Lower leg skin (tissue), 4 donors: ENCODE data around the gene C9orf50. TPM values are rescaled to one million over a fixed set of nuclear protein-coding genes. Genes with fewer than 3 reads are reported as not detected.
A peak's percentile ranks its signal among the peaks of the same experiment; 100 is the strongest.

Source experiments
- DNase-seq, 2 donors: peaks; one replicate each; pipeline ENCODE4 v3.0.0-alpha.2; 2019; ENCODE audit warnings: low spot score in 2 of 2
- H3K4me3 ChIP-seq: fragments of 200-600 bp; sonication (generic); 2 replicates; pipeline ENCODE4 v1.5.1; 2017; ENCODE audit warnings: mild to moderate bottlenecking, low read depth; ENCODE audit not compliant: poor library complexity, severe bottlenecking
- CTCF ChIP-seq, 3 donors: fragments of 450-650 bp; IDR thresholded peaks; one replicate each; pipeline ENCODE4 v1.5.1; 2016; ENCODE audit warnings: antibody characterized with exemption in 3 of 3, mild to moderate bottlenecking in 3 of 3, moderate library complexity in 2 of 3
- POLR2A ChIP-seq, 2 donors: fragments of 450-650 bp; IDR thresholded peaks; one replicate each; pipeline ENCODE4 v1.6.1; 2016 to 2017; ENCODE audit warnings: antibody characterized with exemption in 2 of 2, mild to moderate bottlenecking in 1 of 2, moderate library complexity in 1 of 2
- WGBS, 2 donors: methylation state at CpG; one replicate each; pipeline ENCODE4 v1.1.5; 2018; 5-methylcytosine and 5-hydroxymethylcytosine counted together
- intact Hi-C: fragments of 100-400 bp; cut with DNase I; formaldehyde crosslinking; loops from one replicate; pipeline ENCODE4 v1.15.0; 2023; ENCODE audit warnings: low total_unique reads
- total RNA-seq, 4 donors: library from RNA; depleted of rRNA; stranded (reverse); fragments of >200 nt; gene quantifications; one replicate each; pipeline ENCODE4 v1.1.0, GENCODE V29; 2016

The C9orf50 gene
- total RNA-seq, 4 donors from 2014 or later = not detected

GRCh38 chr9:129568560-129569501 is 52.1 kb downstream of the C9orf50 start:
- H3K4me3 ChIP-seq = peak overlapping the region; percentile 29
- intact Hi-C loops = no loop called here
- no peak for TF ChIP-seq CTCF (IDR thresholded peaks at IDR 0.05)
- TF ChIP-seq POLR2A (IDR thresholded peaks at IDR 0.05) = no peak
- WGBS, 2 donors = 3 to 10% methylated on average over 23 to 75 of the region's 92 CpGs
- DNase-seq = no peak

GRCh38 chr9:129567842-129568559 is 52.9 kb downstream of the C9orf50 start:
- DNase-seq = no peak
- H3K4me3 ChIP-seq = peak overlapping the region; percentile 29
- intact Hi-C loops = no loop called here
- 8 to 12% methylated on average over 14 to 27 of the region's 27 CpGs for WGBS, 2 donors
- TF ChIP-seq POLR2A (IDR thresholded peaks at IDR 0.05) (no peak), CTCF (IDR thresholded peaks at IDR 0.05) (no peak)

GRCh38 chr9:129567329-129567728 is 53.6 kb downstream of the C9orf50 start:
- intact Hi-C loops = no loop called here

GRCh38 chr9:129566563-129567266 is 54.2 kb downstream of the C9orf50 start:
- DNase-seq = no peak
- 89 to 92% methylated on average over 25 of the region's 25 CpGs for WGBS, 2 donors
- intact Hi-C loops = no loop called here
- no peak overlapping the region for H3K4me3 ChIP-seq
- no peak for TF ChIP-seq POLR2A (IDR thresholded peaks at IDR 0.05)
- no peak for TF ChIP-seq CTCF (IDR thresholded peaks at IDR 0.05)

More at GRCh38 chr9:129567329-129567728, 53.6 kb downstream of the C9orf50 start:
- H3K4me3 ChIP-seq = no peak overlapping the region
- no peak for DNase-seq
- 61 to 81% methylated on average over 9 to 10 of the region's 10 CpGs for WGBS, 2 donors
- no peak for TF ChIP-seq POLR2A (IDR thresholded peaks at IDR 0.05)
- no peak for TF ChIP-seq CTCF (IDR thresholded peaks at IDR 0.05)

- no peak for TF ChIP-seq POLR2A (IDR thresholded peaks at IDR 0.05)
- TF ChIP-seq CTCF (IDR thresholded peaks at IDR 0.05) = no peak
- intact Hi-C loops = no loop called here
- 88 to 89% methylated on average over 8 of the region's 8 CpGs for WGBS, 2 donors
- DNase-seq = no peak
- H3K4me3 ChIP-seq = no peak overlapping the region
These were observed 58.0 kb downstream of the C9orf50 start for GRCh38 chr9:129562917-129563316.
